GM21576 (cell line): ENCODE results near the gene MRPL46.
A peak's percentile ranks its signal among the peaks of the same experiment; 100 is the strongest.

Source experiments
- ATAC-seq: cut with Tn5 transposase; IDR thresholded peaks from one replicate; pipeline ENCODE4 v1.9.1; 2021; ENCODE audit warnings: mild to moderate bottlenecking, moderate library complexity; ENCODE audit not compliant: unreplicated experiment

MRPL46 gene

DNA sequence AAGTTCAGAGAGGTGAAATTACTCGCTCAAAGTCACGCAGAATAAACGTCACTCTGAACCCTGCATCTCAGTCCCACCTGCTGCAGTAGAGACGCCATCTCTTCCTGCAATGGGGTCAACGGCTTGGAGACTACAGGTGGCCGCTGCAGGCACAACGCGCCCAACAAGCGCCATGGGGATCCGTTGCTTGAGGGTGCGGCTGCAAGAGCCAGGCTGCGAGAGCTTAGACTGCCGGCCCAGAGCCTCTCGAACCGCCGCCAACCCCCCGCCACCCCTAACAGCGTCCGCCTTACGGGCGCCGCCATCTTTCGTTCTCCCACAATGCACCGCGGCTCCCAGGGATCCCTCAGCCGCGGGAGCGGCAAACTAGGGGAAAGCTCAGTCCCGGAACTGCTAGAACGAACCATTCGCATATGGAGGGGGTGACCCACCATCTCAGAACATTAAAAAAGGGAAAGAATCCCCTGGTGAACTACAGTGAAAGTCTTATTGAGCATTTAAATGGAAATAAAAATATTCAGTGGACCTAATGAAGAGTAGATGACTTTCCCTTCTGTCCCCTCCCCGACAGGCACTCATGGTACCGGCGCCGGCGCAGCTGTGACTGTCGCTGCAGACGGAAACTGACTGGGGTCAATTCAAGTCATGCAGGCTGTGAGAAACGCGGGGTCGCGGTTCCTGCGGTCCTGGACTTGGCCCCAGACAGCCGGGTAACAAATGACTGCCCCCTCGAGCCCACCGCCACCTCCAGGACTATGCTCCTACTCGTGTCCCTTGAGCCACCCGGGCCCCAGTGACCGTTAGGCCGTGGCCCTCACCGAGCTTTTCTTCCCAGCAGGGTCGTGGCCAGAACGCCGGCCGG lies at the start of gene MRPL46, which contains the start of gene MRPS11:
MRPL46 (minus strand) TSS at position 316 of the 862 bp plus-strand sequence; CDS start at position 305, 11 bp downstream.
MRPS11 (plus strand) TSS at position 636 of the 862 bp plus-strand sequence; CDS start at position 646, 10 bp downstream.
- peak; percentile 85 for ATAC-seq

DNA sequence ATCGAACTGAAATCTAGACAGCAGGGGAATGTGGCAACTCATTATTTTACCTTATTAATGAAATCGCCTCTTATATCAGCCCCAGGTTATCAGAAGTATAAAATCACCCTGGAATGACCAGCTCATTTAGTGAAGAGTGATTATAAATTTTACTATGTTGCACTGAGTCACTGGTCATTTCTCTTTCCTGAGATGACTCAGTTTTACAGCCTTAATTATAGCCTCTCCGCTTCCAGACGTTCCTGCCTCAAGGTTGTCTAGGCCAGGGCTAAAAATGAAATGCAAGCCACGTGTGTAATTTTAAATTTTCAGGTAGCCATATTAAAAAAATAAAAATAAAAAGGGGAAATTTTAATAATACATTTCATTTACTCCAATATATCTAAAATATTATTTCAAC lies 46.0 kb upstream of the MRPL46 start:
- ATAC-seq: no peak

- ATAC-seq: no peak
Measured at GRCh38 chr15:88512601-88513000, 45.4 kb upstream of the MRPL46 start.

GRCh38 chr15:88512078-88512477 lies 44.9 kb upstream of the MRPL46 start:
- no peak for ATAC-seq

- ATAC-seq: no peak
Measured at GRCh38 chr15:88511161-88511560, 44.0 kb upstream of the MRPL46 start.

DNA sequence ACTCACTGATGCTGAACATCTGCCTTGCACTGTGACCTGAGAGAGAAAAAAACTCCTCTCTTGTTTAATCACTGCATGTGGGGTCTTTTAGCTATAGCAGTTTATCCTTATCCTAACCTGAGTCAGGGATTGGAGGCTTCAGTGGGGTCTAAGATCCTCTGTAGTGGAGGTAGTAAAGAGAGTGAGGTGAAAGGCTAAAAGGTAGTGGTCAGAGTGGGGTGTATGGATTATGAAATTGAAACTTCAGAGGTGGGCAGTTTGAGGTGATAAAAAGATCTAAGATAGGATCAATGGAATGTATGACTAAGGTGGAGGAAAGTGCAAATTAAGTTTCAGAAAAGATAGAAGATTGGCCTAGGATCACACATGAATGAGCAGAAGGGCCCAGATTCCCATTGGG lies 42.8 kb upstream of the MRPL46 start:
- no peak for ATAC-seq

DNA sequence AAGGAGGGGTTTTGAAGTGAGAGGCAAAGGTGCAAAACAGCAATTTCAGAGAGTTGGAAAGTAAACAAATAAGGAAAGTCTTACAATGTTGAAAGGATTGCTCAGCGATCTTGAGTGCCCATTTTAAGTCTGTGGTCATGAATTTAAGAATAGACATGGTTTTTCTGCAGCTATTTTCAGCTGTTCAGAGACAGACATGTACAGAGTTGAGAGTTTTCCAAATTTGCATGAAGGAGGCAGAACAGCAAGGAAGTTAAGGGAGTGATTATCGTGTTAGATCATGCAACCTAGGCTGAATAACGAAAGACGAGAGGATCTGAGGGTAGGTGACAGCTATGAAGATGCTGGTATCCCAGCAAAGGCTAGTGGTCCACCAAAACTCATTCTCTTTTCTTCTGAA lies 42.1 kb upstream of the MRPL46 start:
- ATAC-seq: no peak

DNA sequence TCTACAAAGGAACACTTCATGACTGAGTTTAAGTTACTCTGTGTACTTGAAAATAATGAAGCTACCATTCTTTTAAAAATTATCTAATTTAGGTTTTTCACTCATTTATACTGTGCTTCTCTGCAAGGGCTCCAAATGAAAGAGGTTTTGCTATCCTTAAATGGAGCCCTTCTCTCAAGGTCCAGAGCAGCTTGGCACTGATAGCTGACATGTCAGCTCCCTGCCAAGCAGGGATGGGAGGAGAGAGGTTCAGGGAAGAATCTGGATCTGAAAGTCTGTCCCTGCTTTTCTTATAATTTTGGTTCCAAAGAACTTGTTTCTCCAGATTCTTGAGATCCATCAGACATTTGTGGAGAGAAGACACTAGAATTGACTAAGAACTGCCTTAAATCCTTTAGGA lies 39.4 kb upstream of the MRPL46 start:
- ATAC-seq: no peak

DNA sequence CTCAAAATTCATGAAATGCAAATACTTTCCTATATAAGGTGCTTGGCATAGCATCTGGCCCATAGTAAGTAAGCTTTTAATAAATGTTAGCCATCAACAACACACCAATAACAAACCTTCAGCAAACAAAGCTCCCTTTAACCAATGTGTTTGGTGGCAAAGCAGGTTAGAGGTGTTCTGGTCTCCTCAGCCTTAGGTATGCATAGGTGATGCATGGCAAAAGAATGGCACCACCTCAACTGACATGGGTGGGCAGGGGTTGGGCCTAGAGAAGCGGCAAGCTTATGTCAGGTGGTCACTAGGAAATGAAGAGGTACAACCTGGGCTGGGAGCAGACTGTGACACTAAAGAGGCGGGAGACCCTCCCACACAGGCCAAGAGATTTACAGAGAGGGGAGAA lies 38.5 kb upstream of the MRPL46 start:
- no peak for ATAC-seq

GRCh38 chr15:88504445-88504844 lies 37.3 kb upstream of the MRPL46 start:
- no peak for ATAC-seq

GRCh38 chr15:88498996-88499395 lies 31.8 kb upstream of the MRPL46 start:
- ATAC-seq: no peak

GRCh38 chr15:88497109-88497765 lies 30.0 kb upstream of the MRPL46 start:
- no peak for ATAC-seq

GRCh38 chr15:88493844-88494243 lies 26.7 kb upstream of the MRPL46 start:
- no peak for ATAC-seq

DNA sequence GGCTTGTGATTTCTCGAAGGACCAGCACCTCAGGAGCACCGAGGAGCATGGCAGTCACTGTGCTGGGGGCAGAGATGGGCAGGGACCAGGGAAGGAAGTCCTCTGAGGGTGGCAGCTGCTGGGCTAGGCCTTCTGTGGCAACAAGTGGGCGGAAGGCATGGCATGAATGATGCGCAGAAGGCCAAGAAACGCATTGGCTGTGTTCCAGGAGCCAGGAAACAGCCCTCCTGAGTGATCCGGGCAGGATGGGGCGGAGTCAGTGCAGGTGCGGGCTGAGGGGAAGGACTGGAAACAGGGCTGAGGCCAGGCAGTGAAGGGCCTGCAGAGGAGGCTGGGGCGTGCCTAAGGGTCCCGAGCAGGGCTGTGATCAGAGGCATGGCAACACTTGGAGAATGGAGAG lies 24.0 kb upstream of the MRPL46 start:
- ATAC-seq: no peak

- ATAC-seq: no peak
Measured at GRCh38 chr15:88490036-88490435, 22.8 kb upstream of the MRPL46 start.

- ATAC-seq: no peak
Measured at GRCh38 chr15:88489321-88489720, 22.1 kb upstream of the MRPL46 start.

GRCh38 chr15:88487796-88488523 lies 20.8 kb upstream of the MRPL46 start:
- no peak for ATAC-seq

- ATAC-seq: no peak
Measured at GRCh38 chr15:88487178-88487795, 20.1 kb upstream of the MRPL46 start.

DNA sequence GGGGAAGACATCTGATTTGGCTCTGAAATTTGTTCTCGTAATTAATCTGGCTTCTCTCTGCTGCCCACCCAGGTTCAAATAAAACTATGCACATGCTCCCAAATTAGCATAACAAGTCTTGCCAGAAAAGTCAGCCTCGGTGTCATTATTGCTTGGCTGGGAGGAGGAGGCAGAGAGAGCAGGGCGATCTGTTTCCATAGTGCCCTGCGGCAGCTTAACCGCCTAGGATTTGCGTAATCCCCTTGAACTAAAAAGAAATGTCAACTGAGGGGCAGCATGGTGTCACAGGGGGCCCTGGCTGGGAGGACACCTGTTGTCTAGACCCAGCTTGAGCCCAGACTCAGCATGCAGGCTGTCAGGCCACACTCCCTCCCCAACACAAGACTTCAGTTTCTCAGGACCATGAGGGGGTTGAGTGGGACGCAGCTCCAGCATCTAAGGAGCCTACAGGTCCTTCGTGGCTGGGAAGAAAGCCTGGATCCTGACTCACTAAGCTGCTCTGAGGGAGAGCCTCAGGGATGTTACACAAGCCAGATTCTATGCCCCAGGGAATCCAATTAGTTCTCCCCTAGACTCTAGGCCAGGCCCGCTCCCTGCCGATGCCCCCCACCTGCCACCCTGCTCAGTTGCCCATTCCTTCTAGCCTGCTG lies 17.6 kb upstream of the MRPL46 start:
- no peak for ATAC-seq

DNA sequence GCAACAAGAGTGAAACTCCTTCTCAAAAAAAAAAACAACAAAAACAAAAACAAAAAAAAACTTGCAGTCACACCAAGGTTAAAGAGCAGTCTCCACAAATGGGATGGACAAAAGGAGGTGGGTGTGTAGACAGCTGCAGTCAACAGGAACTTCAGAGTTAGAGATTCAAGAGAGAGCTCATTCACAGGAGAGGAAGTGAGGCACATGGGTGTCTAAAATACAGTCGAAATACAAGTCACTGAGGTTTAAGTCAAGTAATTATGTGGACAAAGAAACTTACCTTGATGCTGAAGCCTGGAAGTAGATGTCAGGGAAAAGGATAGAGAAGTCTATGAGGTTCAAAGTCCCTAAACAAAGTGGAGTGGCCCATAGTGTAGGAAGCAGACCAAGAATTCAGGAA lies 15.1 kb upstream of the MRPL46 start:
- ATAC-seq: no peak

- no peak for ATAC-seq
Measured at GRCh38 chr15:88480981-88481380, 13.8 kb upstream of the MRPL46 start.
